RCC 7860 (cell line): ENCODE results near the gene CBLB.

ENCODE experiments used
- DNase-seq: peaks from one replicate; pipeline ENCODE4 v3.0.0-alpha.2; 2015; ENCODE audit warnings: low spot score
- FAIRE-seq: peaks from 2 replicates; lab custom pipeline; 2012; peaks lifted over from hg19 to GRCh38; lab: Jason Lieb, UNC

The CBLB gene

DNA sequence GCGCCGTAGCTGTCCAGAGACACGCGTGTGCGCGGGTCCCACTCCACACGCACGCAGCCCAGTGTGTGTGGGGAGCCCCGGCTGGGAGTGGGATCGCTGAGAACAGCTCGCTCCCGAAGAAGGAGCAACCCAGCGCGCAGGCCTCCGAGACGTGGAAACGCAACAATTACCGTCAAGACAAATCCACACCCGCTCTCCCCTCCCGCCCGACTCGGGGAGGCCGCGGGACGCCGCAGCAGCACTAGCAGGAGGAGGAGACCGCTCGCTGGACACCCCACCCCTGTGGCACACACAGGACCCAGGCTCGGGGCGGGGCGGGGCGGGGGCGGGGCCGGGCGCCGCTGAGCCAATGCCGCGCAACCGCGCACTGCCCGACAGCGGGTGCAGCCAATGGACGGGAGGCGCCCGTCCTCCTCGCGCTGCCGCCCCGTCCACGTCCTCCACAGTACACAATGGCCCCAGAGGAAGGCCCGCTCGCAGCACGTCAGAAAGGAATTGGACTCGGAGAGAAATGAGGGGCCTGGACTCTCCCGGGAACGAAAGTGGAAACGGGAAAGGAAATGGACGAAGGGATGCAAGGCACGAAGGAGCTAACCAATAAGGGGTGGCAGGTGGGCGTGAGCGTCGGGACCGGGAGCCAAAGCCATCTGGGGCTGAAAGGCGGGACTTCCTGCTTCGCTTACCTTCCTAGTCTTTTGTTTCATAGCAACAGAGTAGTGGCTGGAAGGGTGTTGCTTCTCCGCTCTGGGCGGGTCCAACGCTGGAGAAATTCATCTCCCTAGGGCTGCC, at the start of gene CBLB:
CBLB (minus strand) TSS at position 271 of the 789 bp plus-strand sequence. CDS start 1,435 bp downstream, outside the sequence.
- DNase-seq (peak; percentile 88), FAIRE-seq (peak; percentile 79)

DNA sequence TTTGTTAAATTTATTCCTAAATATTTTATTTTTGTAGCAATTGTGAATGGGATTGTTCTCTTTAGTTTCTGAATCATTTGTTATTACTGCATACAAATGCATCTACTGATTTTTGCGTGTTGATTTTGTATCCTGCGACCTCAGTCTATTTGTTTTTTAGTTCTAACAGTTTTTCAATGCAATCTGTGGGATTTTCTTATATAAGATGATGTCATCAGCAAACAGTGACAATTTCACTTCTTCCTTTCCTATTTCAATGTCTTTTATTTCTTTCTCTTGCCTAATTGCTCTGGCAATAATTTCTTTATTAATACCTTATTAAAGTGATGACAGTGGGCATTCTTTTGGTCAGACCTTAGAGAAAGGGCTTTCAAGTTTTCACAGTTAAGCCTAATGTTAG, 48.0 kb upstream of the CBLB start:
- no peak for DNase-seq
- FAIRE-seq: no peak

DNA sequence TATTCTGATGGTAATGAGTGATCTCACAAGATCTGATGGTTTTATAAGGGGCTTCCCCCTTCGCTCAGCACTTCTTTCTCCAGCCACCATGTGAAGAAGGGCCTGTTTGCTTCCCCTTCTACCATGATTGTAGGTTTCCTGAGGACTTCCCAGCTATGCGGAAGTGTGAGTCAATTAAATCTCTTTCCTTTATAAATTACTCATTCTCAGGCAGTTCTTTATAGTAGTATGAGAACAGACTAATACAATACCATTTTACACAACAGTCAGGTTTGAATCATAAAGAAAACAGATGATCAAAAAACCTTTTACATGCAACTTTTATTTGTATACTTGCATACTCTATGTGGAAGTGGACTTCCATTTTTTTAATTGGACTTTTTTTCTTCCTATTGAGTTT, 46.7 kb upstream of the CBLB start:
- no peak for FAIRE-seq
- no peak for DNase-seq

DNA sequence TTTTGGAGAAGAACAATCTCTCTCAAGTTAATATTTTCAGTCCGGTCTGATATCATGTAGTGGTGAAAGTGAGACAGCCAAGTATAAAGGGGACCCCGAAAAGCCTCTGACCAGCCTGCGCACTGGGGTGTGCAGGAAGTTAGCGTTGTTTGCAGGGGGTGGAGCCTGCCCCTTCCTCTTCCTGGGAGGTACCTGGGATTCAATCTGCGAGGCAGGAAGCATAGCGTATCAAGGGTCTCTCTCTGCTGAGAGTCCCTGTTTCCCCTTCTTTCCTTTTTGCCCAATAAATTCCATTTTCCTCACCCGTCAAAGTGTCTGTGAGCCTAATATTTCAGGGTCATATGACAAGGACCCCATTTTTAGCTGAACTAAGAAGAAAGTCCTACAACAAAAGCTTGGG, 44.8 kb upstream of the CBLB start:
- FAIRE-seq: no peak

DNA sequence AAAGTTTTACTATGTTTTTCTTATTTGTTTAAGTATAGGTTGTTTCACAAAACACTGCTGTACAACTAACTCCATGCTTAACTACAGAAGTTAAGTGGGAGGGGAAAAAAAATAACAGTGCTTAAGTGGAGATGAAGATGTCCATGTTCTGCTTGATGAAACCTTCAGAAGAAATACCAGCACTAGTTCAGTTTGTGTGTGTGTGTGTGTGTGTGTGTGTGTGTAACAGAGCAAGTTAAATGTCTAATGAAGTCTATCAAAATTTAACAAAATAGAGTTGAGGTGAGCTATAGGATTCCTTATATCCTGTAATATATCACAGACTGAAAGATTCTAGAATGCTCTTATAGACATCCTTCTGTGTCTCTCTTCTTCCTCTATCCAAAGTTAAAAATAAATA, 44.1 kb upstream of the CBLB start:
- DNase-seq (no peak), FAIRE-seq (no peak)

More for the DNA sequence above, 44.8 kb upstream of the CBLB start:
- DNase-seq: no peak

GRCh38 chr3:105911496-105911895, 42.7 kb upstream of the CBLB start:
- FAIRE-seq: no peak
- no peak for DNase-seq

DNA sequence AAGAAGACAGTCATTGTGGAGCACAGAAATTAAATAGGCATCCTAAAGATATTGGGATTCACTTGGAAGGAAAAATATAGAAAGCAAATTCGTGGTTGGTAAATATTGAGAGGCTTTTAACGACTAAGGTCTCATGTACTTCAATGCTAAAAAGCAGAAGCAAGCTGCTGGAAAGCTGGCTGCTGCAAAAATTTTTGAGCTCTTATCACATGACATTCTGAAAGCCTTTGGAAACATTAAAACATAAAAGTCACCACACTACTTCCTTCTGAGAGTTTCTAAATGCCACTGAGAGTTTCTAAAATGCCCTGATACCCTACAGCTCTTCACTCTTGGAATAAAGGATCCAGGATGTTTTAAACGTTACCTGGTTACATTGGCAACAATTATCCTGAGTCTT, 39.0 kb upstream of the CBLB start:
- no peak for DNase-seq
- FAIRE-seq: no peak

GRCh38 chr3:105906836-105907235, 38.0 kb upstream of the CBLB start:
- no peak for DNase-seq
- FAIRE-seq: no peak

- no peak for DNase-seq
- FAIRE-seq: no peak
Observed at GRCh38 chr3:105906345-105906744, 37.5 kb upstream of the CBLB start.

GRCh38 chr3:105905328-105905727, 36.5 kb upstream of the CBLB start:
- no peak for FAIRE-seq
- no peak for DNase-seq

- no peak for FAIRE-seq
- no peak for DNase-seq
Observed at GRCh38 chr3:105904678-105905284, 36.0 kb upstream of the CBLB start.

GRCh38 chr3:105904251-105904650, 35.4 kb upstream of the CBLB start:
- no peak for DNase-seq
- FAIRE-seq: no peak

DNA sequence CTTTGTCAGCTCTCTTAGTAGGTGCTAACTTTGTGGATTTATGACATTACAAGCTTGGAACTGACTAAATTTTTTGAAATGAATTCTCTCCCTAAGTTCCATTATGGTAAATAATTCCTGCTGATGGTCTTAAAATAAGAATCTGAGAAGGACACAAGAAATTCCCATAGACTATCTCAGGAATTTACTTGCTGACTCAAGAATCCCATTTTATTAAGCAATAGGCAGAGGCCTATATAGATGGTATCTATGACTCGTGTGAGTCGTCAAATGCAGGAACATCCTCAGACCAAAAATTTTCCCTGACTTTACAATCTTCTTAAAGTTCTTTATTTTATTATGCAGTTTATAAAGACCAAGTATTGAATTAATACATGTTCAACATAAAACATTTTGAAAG, 30.7 kb upstream of the CBLB start:
- FAIRE-seq (peak; percentile 67), DNase-seq (peak; percentile 33)

DNA sequence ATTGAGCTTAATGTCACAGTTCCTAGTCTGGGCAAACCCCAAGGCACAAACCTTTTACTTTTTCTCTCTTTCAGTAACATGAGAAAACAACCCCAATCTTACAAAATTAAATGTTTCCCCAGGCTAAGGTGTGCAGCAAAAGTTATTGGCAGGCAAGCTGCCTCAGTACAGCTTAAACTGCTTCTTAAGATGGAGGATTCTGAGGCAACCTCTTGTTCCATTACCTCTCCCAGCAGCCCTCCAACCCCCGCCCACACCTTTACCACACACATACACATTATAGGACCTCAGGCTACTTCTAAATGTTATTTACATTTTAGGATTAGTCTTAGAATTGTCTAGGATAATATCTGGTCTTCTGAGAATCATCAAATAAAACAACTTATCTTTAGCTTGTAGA, 22.3 kb upstream of the CBLB start:
- no peak for FAIRE-seq
- no peak for DNase-seq

DNA sequence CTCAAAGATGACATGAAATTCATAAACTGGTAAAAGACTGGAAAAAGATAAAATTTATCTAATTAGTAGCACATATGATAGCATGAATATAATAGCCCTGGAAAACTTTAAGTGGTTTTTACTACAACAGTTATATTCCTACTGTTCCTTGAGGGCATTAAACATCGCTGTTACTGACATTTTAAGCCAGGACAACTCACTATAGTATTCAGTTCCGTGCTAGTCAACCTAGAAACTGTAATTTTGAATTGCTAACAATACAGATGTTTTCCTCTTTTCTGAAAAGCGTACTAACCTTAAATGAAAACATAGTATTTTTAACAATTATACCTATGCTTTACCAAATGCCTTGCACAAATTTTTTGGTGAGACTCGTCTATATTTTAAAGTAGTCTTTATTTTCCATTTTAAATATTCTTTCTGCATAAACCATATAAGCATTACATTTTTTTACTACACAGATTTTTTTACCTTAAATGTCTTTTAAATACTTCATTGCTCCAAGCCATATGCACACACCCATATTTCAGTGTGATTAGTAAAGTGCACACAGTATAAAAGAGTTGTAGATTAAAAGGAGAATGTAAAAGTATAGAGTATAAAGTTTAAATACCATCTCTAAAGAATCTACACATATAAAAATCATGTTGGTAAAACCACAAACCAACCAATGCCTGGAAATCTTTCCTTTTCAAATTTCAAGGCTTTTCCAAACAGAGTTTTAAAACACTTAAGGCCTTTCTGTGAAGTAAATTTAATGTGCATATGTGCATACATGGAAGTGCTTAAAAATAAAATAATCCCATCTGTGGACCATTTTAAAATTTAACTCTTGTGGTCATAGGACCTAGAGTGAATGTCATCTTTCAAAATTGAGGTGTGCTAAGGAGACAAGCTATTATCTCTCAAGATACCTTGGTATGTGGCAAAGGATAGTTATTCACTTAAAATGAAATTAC, 20.1 kb upstream of the CBLB start:
- DNase-seq: no peak
- no peak for FAIRE-seq

DNA sequence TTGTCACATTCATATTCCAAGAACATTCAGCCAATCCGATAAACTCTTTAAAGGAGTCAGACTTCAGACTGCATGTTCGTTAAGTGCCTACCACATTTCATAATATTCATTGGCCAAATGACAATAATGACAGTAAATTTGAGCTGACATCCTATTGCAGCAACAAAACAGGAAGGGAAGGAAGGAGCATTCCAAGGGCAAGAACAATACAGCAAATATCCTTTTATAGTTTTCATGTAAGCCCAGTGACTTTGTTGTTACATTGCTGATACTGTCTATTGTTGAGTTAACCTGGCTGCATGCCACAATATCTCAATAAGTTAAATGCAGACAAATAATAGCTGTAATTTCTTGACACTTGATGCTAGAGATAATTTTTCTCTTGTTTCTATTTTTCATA, 16.4 kb upstream of the CBLB start:
- FAIRE-seq (no peak), DNase-seq (no peak)

- FAIRE-seq (no peak), DNase-seq (no peak)
Observed at GRCh38 chr3:105883798-105884377, 15.1 kb upstream of the CBLB start.

DNA sequence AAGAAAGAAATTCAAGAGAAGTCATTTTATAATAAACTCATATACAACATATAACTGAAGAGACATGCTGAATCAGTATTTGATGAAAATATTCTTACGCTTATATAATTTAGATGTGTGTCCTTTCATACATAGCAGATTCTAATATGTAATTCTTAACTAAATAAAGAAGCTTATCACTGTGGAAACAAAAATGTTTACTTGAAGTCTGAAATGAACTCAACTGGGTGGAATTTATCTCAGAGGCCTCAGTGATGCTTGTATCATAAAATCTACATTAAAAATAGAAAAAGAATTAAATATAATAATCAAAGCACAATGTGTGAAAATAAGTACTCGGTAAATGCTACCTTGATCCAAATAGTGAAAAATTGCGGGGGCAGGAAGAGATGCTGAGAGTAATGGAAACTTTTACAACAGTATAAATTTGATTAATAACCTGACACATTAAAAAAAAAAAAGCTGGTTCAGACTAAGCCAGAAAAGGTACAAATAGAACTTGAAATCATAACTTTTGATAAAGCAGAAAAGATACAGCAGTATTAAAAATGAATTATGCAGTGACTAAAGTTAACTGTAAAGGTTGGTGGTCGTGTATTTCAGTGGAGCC, 12.0 kb upstream of the CBLB start:
- FAIRE-seq (no peak), DNase-seq (no peak)

GRCh38 chr3:105878061-105878460, 9.2 kb upstream of the CBLB start:
- FAIRE-seq (no peak), DNase-seq (no peak)

GRCh38 chr3:105877336-105877910, 8.6 kb upstream of the CBLB start:
- FAIRE-seq (no peak), DNase-seq (no peak)
